HUES6 (cell line): ENCODE measurements around the gene TVP23A.

ENCODE experiments used
- H3K27ac ChIP-seq: 2 replicates; pipeline ENCODE4 v1.7.0; 2013; ENCODE audit warnings: low read depth, mild to moderate bottlenecking, low read length, inconsistent platforms
- H3K27me3 ChIP-seq: 2 replicates; pipeline ENCODE4 v1.6.1; 2013; ENCODE audit warnings: low read length; ENCODE audit not compliant: control insufficient read depth, insufficient read depth
- H3K36me3 ChIP-seq: 2 replicates; pipeline ENCODE4 v1.6.1; 2013; ENCODE audit warnings: low read length; ENCODE audit not compliant: control insufficient read depth, insufficient read depth
- H3K4me1 ChIP-seq: 2 replicates; pipeline ENCODE4 v1.6.1; 2013; ENCODE audit warnings: low read length; ENCODE audit not compliant: control insufficient read depth, insufficient read depth
- H3K4me3 ChIP-seq: 2 replicates; pipeline ENCODE4 v1.5.1; 2013; ENCODE audit warnings: low read depth, low read length
- H3K9ac ChIP-seq: one replicate; pipeline ENCODE4 v1.6.1; 2013; ENCODE audit warnings: mild to moderate bottlenecking, low read length
- H3K9me3 ChIP-seq: 2 replicates; pipeline ENCODE4 v1.6.1; 2013; ENCODE audit warnings: low read depth, low read length; ENCODE audit not compliant: control insufficient read depth, insufficient read depth

TVP23A gene

GRCh38 chr16:10822702-10823101 lies 4.1 kb upstream of the TVP23A start:
- peaks cover 8% of the 10 kb centered on the region for H3K27me3 ChIP-seq

GRCh38 chr16:10820546-10820945 lies 2.0 kb upstream of the TVP23A start:
- Histone ChIP-seq H3K4me1 (0 out of 2 replicates have a peak, but pooled peaks cover 2% of the 10 kb centered on the region), H3K4me3 (no peak overlapping the region), H3K36me3 (no peaks in the 10 kb centered on the region), H3K9ac (no peak overlapping the region), H3K9me3 (no peaks in the 10 kb centered on the region), H3K27me3 (peaks cover 14% of the 10 kb centered on the region), H3K27ac (no peak overlapping the region)

More at GRCh38 chr16:10822702-10823101, 4.1 kb upstream of the TVP23A start:
- H3K4me1 ChIP-seq, result 0 out of 2 replicates have a peak, but pooled peaks cover 2% of the 10 kb centered on the region
- H3K27ac ChIP-seq, result no peak overlapping the region
- H3K9me3 ChIP-seq, result no peaks in the 10 kb centered on the region
- H3K36me3 ChIP-seq, result no peaks in the 10 kb centered on the region
- no peak overlapping the region for H3K9ac ChIP-seq
- H3K4me3 ChIP-seq, result no peak overlapping the region

- Histone ChIP-seq H3K4me3 (peak overlapping the region; percentile 66), H3K9me3 (no peaks in the 10 kb centered on the region), H3K9ac (no peak overlapping the region), H3K4me1 (0 out of 2 replicates have a peak, but pooled peaks cover 2% of the 10 kb centered on the region), H3K27me3 (peaks cover 14% of the 10 kb centered on the region), H3K27ac (no peak overlapping the region), H3K36me3 (no peaks in the 10 kb centered on the region)
Observed at GRCh38 chr16:10817514-10817913, 1.1 kb downstream of the TVP23A start.

GRCh38 chr16:10813099-10813455 lies 5.5 kb downstream of the TVP23A start:
- H3K4me3 ChIP-seq, result no peak overlapping the region
- peaks cover 9% of the 10 kb centered on the region; the same call in 1 of the 2 replicates for H3K27me3 ChIP-seq
- H3K9me3 ChIP-seq, result no peaks in the 10 kb centered on the region
- H3K9ac ChIP-seq, result no peak overlapping the region
- no peaks in the 10 kb centered on the region for H3K36me3 ChIP-seq
- H3K27ac ChIP-seq, result no peak overlapping the region
- H3K4me1 ChIP-seq, result 0 out of 2 replicates have a peak, but pooled peaks cover 2% of the 10 kb centered on the region

GRCh38 chr16:10812312-10813098 lies 6.1 kb downstream of the TVP23A start:
- Histone ChIP-seq H3K9ac (no peak overlapping the region), H3K27ac (no peak overlapping the region), H3K9me3 (no peaks in the 10 kb centered on the region), H3K36me3 (no peaks in the 10 kb centered on the region), H3K4me3 (no peak overlapping the region), H3K27me3 (peaks cover 4% of the 10 kb centered on the region; the same call in 1 of the 2 replicates), H3K4me1 (no peaks in the 10 kb centered on the region)

- Histone ChIP-seq H3K27me3 (no peaks in the 10 kb centered on the region), H3K4me1 (no peaks in the 10 kb centered on the region), H3K36me3 (no peaks in the 10 kb centered on the region), H3K4me3 (no peak overlapping the region), H3K27ac (no peak overlapping the region), H3K9ac (no peak overlapping the region), H3K9me3 (no peaks in the 10 kb centered on the region)
Observed at GRCh38 chr16:10809706-10810105, 8.9 kb downstream of the TVP23A start.

GRCh38 chr16:10808850-10809249 lies 9.7 kb downstream of the TVP23A start:
- no peaks in the 10 kb centered on the region for H3K36me3 ChIP-seq
- no peaks in the 10 kb centered on the region for H3K9me3 ChIP-seq
- no peak overlapping the region for H3K9ac ChIP-seq
- H3K4me1 ChIP-seq, result no peaks in the 10 kb centered on the region
- H3K4me3 ChIP-seq, result no peak overlapping the region
- H3K27ac ChIP-seq, result no peak overlapping the region
- H3K27me3 ChIP-seq, result no peaks in the 10 kb centered on the region

- no peak overlapping the region for H3K27ac ChIP-seq
- H3K4me1 ChIP-seq, result no peaks in the 10 kb centered on the region
- H3K9me3 ChIP-seq, result no peaks in the 10 kb centered on the region
- no peak overlapping the region for H3K4me3 ChIP-seq
- no peaks in the 10 kb centered on the region for H3K36me3 ChIP-seq
- H3K27me3 ChIP-seq, result no peaks in the 10 kb centered on the region
- no peak overlapping the region for H3K9ac ChIP-seq
Observed at GRCh38 chr16:10808218-10808617, 10.4 kb downstream of the TVP23A start.

GRCh38 chr16:10806698-10807097 lies 11.9 kb downstream of the TVP23A start:
- Histone ChIP-seq H3K9ac (no peak overlapping the region), H3K27me3 (no peaks in the 10 kb centered on the region), H3K36me3 (no peaks in the 10 kb centered on the region), H3K4me1 (no peaks in the 10 kb centered on the region), H3K27ac (no peak overlapping the region), H3K9me3 (no peaks in the 10 kb centered on the region), H3K4me3 (no peak overlapping the region)

GRCh38 chr16:10805334-10805733 lies 13.3 kb downstream of the TVP23A start:
- no peaks in the 10 kb centered on the region for H3K27me3 ChIP-seq
- no peaks in the 10 kb centered on the region for H3K36me3 ChIP-seq
- no peaks in the 10 kb centered on the region for H3K9me3 ChIP-seq
- H3K4me3 ChIP-seq, result no peak overlapping the region
- no peaks in the 10 kb centered on the region for H3K4me1 ChIP-seq
- H3K9ac ChIP-seq, result no peak overlapping the region
- no peak overlapping the region for H3K27ac ChIP-seq

GRCh38 chr16:10799736-10800135 lies 18.9 kb downstream of the TVP23A start:
- H3K4me1 ChIP-seq, result no peaks in the 10 kb centered on the region
- no peaks in the 10 kb centered on the region for H3K27me3 ChIP-seq
- no peak overlapping the region for H3K27ac ChIP-seq
- H3K36me3 ChIP-seq, result no peaks in the 10 kb centered on the region
- no peak overlapping the region for H3K9ac ChIP-seq
- no peak overlapping the region for H3K4me3 ChIP-seq
- H3K9me3 ChIP-seq, result 0 out of 2 replicates have a peak, but pooled peaks cover 3% of the 10 kb centered on the region
